Natural killer cell (primary cell): ENCODE data around the gene ELMO1. TPM values are rescaled to one million over a fixed set of nuclear protein-coding genes. Genes with fewer than 3 reads are reported as not detected.
A peak's percentile ranks its signal among the peaks of the same experiment; 100 is the strongest.

Experiments
- ATAC-seq, 3 donors: fragments of 150-1000 bp in 2 of 3; fragments of 200-7000 bp in 1 of 3; cut with Tn5 transposase; 1 replicate in 1 of 3; 2 replicates in 2 of 3; pipeline ENCODE4 v1.10.0; 2021; ENCODE audit warnings: mild to moderate bottlenecking in 2 of 3, moderate library complexity in 2 of 3
- DNase-seq, 2 donors: peaks; one replicate each; pipeline versions ENCODE4 v3.0.0 to v3.0.0-alpha.2; 2013 to 2021; ENCODE audit warnings: mixed read lengths in 1 of 2
- H3K27ac ChIP-seq: one replicate; pipeline ENCODE4 v1.5.1; 2013; ENCODE audit warnings: mild to moderate bottlenecking, low read length
- H3K27me3 ChIP-seq: one replicate; pipeline ENCODE4 v1.6.1; 2013; ENCODE audit warnings: low read length; ENCODE audit not compliant: control insufficient read depth, insufficient read depth
- H3K36me3 ChIP-seq: one replicate; pipeline ENCODE4 v1.6.1; 2013; ENCODE audit warnings: low read length; ENCODE audit not compliant: control insufficient read depth, insufficient read depth
- H3K4me1 ChIP-seq: one replicate; pipeline ENCODE4 v1.6.1; 2013; ENCODE audit warnings: low read length; ENCODE audit not compliant: control insufficient read depth, insufficient read depth
- H3K4me3 ChIP-seq: one replicate; pipeline ENCODE4 v1.5.1; 2013; ENCODE audit warnings: low read length
- H3K9me3 ChIP-seq: one replicate; pipeline ENCODE4 v1.6.1; 2013; ENCODE audit warnings: low read length; ENCODE audit not compliant: control insufficient read depth, insufficient read depth
- H3K27ac Mint-ChIP-seq, 2 donors: one replicate each; pipeline ENCODE4 v1.8.0; 2022; ENCODE audit warnings: mild to moderate bottlenecking in 2 of 2, mixed read lengths in 2 of 2, moderate library complexity in 1 of 2
- H3K27me3 Mint-ChIP-seq, 2 donors: one replicate each; pipeline ENCODE4 v1.8.0; 2022; ENCODE audit warnings: low read depth in 2 of 2, mixed read lengths in 2 of 2
- H3K36me3 Mint-ChIP-seq: one replicate; pipeline ENCODE4 v1.8.0; 2022; ENCODE audit warnings: mixed read lengths
- H3K4me1 Mint-ChIP-seq, 2 donors: one replicate each; pipeline ENCODE4 v1.8.0; 2022; ENCODE audit warnings: mixed read lengths in 2 of 2
- H3K4me3 Mint-ChIP-seq: one replicate; pipeline ENCODE4 v1.8.0; 2022; ENCODE audit warnings: mild to moderate bottlenecking, moderate library complexity, mixed read lengths
- H3K9me3 Mint-ChIP-seq, 2 donors: one replicate each; pipeline ENCODE4 v1.8.0; 2022; ENCODE audit warnings: mixed read lengths in 2 of 2
- WGBS: methylation state at CpG from one replicate; pipeline ENCODE4 v1.1.7; 2013; ENCODE audit warnings: missing lambda C conversion rate; ENCODE audit not compliant: insufficient coverage; 5-methylcytosine and 5-hydroxymethylcytosine counted together
- intact Hi-C: fragments of 100-400 bp; cut with micrococcal nuclease; formaldehyde crosslinking; loops from one replicate; pipeline ENCODE4 v1.14.2; 2022
- total RNA-seq, 4 donors: library from RNA; stranded (reverse); fragments of 120-200 nt in 1 of 4; gene quantifications; one replicate each; pipeline versions ENCODE4 v1.2.3 to v1.2.4, GENCODE V29; 2013 to 2022
- TF ChIP-seq, protein P1 (sequence below): fragments of 200-600 bp; IDR thresholded peaks from one replicate; pipeline ENCODE4 v1.8.0; 2022; ENCODE audit warnings: antibody characterized with exemption

Gene ELMO1
- total RNA-seq, 3 donors from 2014 or later (not counting 1 experiment from before 2014, with no cell fraction given) = 127 to 147 (median 130) TPM

DNA sequence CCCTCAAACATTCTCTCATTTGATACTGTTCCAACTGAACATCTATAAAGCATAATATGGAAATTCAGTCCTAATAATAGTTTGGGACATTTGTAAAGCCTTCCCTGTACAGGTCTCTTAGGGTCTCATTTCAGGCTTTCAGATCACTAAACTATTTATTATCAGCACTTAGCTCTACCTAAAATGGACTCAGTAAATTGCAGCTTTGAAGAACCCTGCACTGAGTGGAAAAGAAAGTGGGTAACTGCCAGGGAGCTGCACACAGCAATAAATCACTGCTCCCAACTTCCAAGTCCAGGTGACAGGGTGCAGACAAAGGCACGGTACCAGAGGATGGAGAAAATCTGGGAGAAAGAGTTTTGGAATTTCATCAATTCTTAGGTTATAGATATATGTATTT lies 559.5 kb downstream of the ELMO1 start:
- Histone ChIP-seq H3K27me3 (no peaks in the 10 kb centered on the region), H3K36me3 (peaks cover 23% of the 10 kb centered on the region), H3K9me3 (no peaks in the 10 kb centered on the region), H3K4me3 (no peak overlapping the region), H3K27ac (no peak overlapping the region), H3K4me1 (peaks cover 6% of the 10 kb centered on the region)
- Mint-ChIP-seq H3K27me3 (no peaks in the 10 kb centered on the region), H3K9me3 (no peaks in the 10 kb centered on the region), H3K27ac (peak overlapping the region; percentile 12 to 29), H3K4me1 (peaks cover 26 to 42% of the 10 kb centered on the region in 2 donors), H3K36me3 (no peaks in the 10 kb centered on the region), H3K4me3 (no peak overlapping the region)
- TF ChIP-seq, protein P1, sequence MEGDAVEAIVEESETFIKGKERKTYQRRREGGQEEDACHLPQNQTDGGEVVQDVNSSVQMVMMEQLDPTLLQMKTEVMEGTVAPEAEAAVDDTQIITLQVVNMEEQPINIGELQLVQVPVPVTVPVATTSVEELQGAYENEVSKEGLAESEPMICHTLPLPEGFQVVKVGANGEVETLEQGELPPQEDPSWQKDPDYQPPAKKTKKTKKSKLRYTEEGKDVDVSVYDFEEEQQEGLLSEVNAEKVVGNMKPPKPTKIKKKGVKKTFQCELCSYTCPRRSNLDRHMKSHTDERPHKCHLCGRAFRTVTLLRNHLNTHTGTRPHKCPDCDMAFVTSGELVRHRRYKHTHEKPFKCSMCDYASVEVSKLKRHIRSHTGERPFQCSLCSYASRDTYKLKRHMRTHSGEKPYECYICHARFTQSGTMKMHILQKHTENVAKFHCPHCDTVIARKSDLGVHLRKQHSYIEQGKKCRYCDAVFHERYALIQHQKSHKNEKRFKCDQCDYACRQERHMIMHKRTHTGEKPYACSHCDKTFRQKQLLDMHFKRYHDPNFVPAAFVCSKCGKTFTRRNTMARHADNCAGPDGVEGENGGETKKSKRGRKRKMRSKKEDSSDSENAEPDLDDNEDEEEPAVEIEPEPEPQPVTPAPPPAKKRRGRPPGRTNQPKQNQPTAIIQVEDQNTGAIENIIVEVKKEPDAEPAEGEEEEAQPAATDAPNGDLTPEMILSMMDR = no peak
- ATAC-seq = no peak
- no peak for DNase-seq
- WGBS = no CpG with 5 or more reads among the region's 1 CpG
- intact Hi-C loops = no loop called here

DNA sequence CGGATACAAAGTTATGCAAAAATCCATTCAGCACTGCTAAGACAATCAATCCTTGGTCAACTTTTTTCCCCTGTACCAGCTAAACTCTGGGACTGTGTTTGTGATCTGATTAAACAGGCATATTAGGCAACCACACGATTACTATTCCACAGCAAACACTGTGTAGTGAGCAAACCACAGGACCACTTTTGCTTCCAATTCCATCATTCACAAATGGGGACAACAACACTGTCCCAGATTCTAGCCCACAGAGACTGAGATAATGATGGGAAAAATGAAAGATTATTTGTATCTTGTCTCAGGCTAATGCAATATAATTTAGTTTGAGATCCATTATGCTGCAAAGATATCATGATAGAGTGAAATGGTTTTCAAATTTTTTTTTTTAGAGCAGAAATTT lies 560.7 kb downstream of the ELMO1 start:
- TF ChIP-seq, protein P1 = no peak
- DNase-seq (no peak), ATAC-seq (no peak)
- no peaks in the 10 kb centered on the region for H3K27me3 Mint-ChIP-seq
- intact Hi-C loops = no loop called here
- Histone ChIP-seq H3K27ac (no peak overlapping the region), H3K36me3 (peaks cover 18% of the 10 kb centered on the region), H3K4me1 (no peaks in the 10 kb centered on the region), H3K9me3 (no peaks in the 10 kb centered on the region), H3K27me3 (no peaks in the 10 kb centered on the region), H3K4me3 (no peak overlapping the region)
- peak overlapping the region in 1 of 2 donors; percentile 19 for H3K27ac Mint-ChIP-seq
- H3K4me3 Mint-ChIP-seq = no peak overlapping the region
- no peaks in the 10 kb centered on the region for H3K9me3 Mint-ChIP-seq
- WGBS = 100% methylated on average over 2 of the region's 2 CpGs
- H3K4me1 Mint-ChIP-seq = peaks cover 18 to 40% of the 10 kb centered on the region in 2 donors
- H3K36me3 Mint-ChIP-seq = no peaks in the 10 kb centered on the region

GRCh38 chr7:36887233-36887632 lies 561.4 kb downstream of the ELMO1 start:
- Mint-ChIP-seq H3K4me3 (no peak overlapping the region), H3K36me3 (no peaks in the 10 kb centered on the region), H3K27me3 (no peaks in the 10 kb centered on the region), H3K4me1 (peaks cover 18 to 40% of the 10 kb centered on the region in 2 donors), H3K9me3 (no peaks in the 10 kb centered on the region), H3K27ac (peak overlapping the region in 1 of 2 donors; percentile 19)
- Histone ChIP-seq H3K4me3 (no peak overlapping the region), H3K27me3 (no peaks in the 10 kb centered on the region), H3K4me1 (no peaks in the 10 kb centered on the region), H3K36me3 (peaks cover 14% of the 10 kb centered on the region), H3K27ac (no peak overlapping the region), H3K9me3 (no peaks in the 10 kb centered on the region)
- intact Hi-C loops = no loop called here
- 92% methylated on average over 9 of the region's 9 CpGs for WGBS
- TF ChIP-seq, protein P1 = no peak
- DNase-seq (no peak), ATAC-seq (no peak)

- H3K9me3 Mint-ChIP-seq = no peaks in the 10 kb centered on the region
- H3K27me3 ChIP-seq = no peaks in the 10 kb centered on the region
- ATAC-seq (no peak), DNase-seq (no peak)
- WGBS = 98% methylated on average over 4 of the region's 5 CpGs
- no peaks in the 10 kb centered on the region for H3K27me3 Mint-ChIP-seq
- H3K36me3 ChIP-seq = peaks cover 20% of the 10 kb centered on the region
- no peak overlapping the region for H3K4me3 Mint-ChIP-seq
- no peaks in the 10 kb centered on the region for H3K9me3 ChIP-seq
- no peak overlapping the region for H3K27ac ChIP-seq
- TF ChIP-seq, protein P1 = no peak
- H3K36me3 Mint-ChIP-seq = peaks cover 15% of the 10 kb centered on the region
- peaks cover 14 to 33% of the 10 kb centered on the region in 2 donors for H3K4me1 Mint-ChIP-seq
- H3K4me3 ChIP-seq = no peak overlapping the region
- no peak overlapping the region for H3K27ac Mint-ChIP-seq
- no peaks in the 10 kb centered on the region for H3K4me1 ChIP-seq
- intact Hi-C loops = no loop called here
Measured at GRCh38 chr7:36884910-36885309, 563.8 kb downstream of the ELMO1 start.
